Measurements from ENCODE around the gene SPEG. TPM values are rescaled to one million over a fixed set of nuclear protein-coding genes. Genes with fewer than 3 reads are reported as not detected.

The SPEG gene
- total RNA-seq, 2 experiments from 2014 or later = 2.0 to 2.6 TPM

- H3K27ac Mint-ChIP-seq = no peak overlapping the region
- H3K36me3 Mint-ChIP-seq (ENCODE audit: low read depth) = no peaks in the 10 kb centered on the region
- POLR2A ChIA-PET = no interaction called here
- CTCF ChIA-PET = interaction anchor here (1.1 to 1.9 kb wide), 3 partner anchors 10 to 25 kb away, joined by 4 to 5 read pairs (median 5); no protein-coding TSS in a partner anchor
- no peaks in the 10 kb centered on the region for H3K9me3 Mint-ChIP-seq
- peaks cover 1% of the 10 kb centered on the region for H3K4me1 Mint-ChIP-seq
- no peak for DNase-seq
- peaks cover 75% of the 10 kb centered on the region for H3K27me3 Mint-ChIP-seq
- no peak overlapping the region for H3K4me3 Mint-ChIP-seq
Measured at GRCh38 chr2:219515874-219516629, 81.4 kb downstream of the SPEG start.

GRCh38 chr2:219516888-219517287 is 82.2 kb downstream of the SPEG start:
- Mint-ChIP-seq H3K4me3 (no peak overlapping the region), H3K9me3 (no peaks in the 10 kb centered on the region), H3K27ac (no peak overlapping the region), H3K27me3 (peaks cover 77% of the 10 kb centered on the region), H3K4me1 (peaks cover 4% of the 10 kb centered on the region), H3K36me3 (ENCODE audit: low read depth) (no peaks in the 10 kb centered on the region)
- no peak for DNase-seq
- CTCF ChIA-PET = interaction anchor here (0.8 to 1.9 kb wide), 3 partner anchors 9 to 104 kb away, joined by 3 to 5 read pairs (median 3); a partner anchor contains a TSS
- POLR2A ChIA-PET = no interaction called here

- H3K27ac Mint-ChIP-seq = no peak overlapping the region
- no peaks in the 10 kb centered on the region for H3K36me3 Mint-ChIP-seq (ENCODE audit: low read depth)
- ChIA-PET POLR2A (no interaction called here), CTCF (interaction anchor here (0.7 to 2.0 kb wide), 7 partner anchors 10 to 186 kb away, joined by 3 to 7 read pairs (median 3); partner anchors contain the start of genes RESP18 and SPEG)
- no peak for DNase-seq
- no peaks in the 10 kb centered on the region for H3K9me3 Mint-ChIP-seq
- peaks cover 71% of the 10 kb centered on the region for H3K27me3 Mint-ChIP-seq
- peaks cover 4% of the 10 kb centered on the region for H3K4me1 Mint-ChIP-seq
- H3K4me3 Mint-ChIP-seq = no peak overlapping the region
Measured at GRCh38 chr2:219517954-219518778, 83.5 kb downstream of the SPEG start.

- POLR2A ChIA-PET = interaction anchor here (0.6 kb wide), 1 partner anchor 85 kb away, joined by 3 read pairs; the partner anchor contains the start of gene SPEG
- Mint-ChIP-seq H3K27ac (no peak overlapping the region), H3K27me3 (peaks cover 71% of the 10 kb centered on the region), H3K4me1 (peaks cover 3% of the 10 kb centered on the region), H3K36me3 (ENCODE audit: low read depth) (no peaks in the 10 kb centered on the region), H3K9me3 (no peaks in the 10 kb centered on the region), H3K4me3 (no peak overlapping the region)
- DNase-seq = no peak
- CTCF ChIA-PET = interaction anchor here (1.3 to 2.0 kb wide), 3 partner anchors 10 to 23 kb away, joined by 3 to 8 read pairs (median 5); no protein-coding TSS in a partner anchor
Measured at GRCh38 chr2:219519526-219519916, 84.9 kb downstream of the SPEG start.

GRCh38 chr2:219520079-219520478 is 85.4 kb downstream of the SPEG start:
- ChIA-PET CTCF (interaction anchor here (1.0 to 2.3 kb wide), 4 partner anchors 10 to 25 kb away, joined by 3 to 8 read pairs (median 6); a partner anchor contains a TSS), POLR2A (no interaction called here)
- no peak overlapping the region for H3K27ac Mint-ChIP-seq
- H3K4me1 Mint-ChIP-seq = peaks cover 3% of the 10 kb centered on the region
- H3K27me3 Mint-ChIP-seq = peaks cover 74% of the 10 kb centered on the region
- H3K9me3 Mint-ChIP-seq = no peaks in the 10 kb centered on the region
- H3K4me3 Mint-ChIP-seq = no peak overlapping the region
- no peak for DNase-seq
- no peaks in the 10 kb centered on the region for H3K36me3 Mint-ChIP-seq (ENCODE audit: low read depth)

GRCh38 chr2:219521066-219521880 is 86.6 kb downstream of the SPEG start:
- H3K4me1 Mint-ChIP-seq = peaks cover 3% of the 10 kb centered on the region
- no peaks in the 10 kb centered on the region for H3K9me3 Mint-ChIP-seq
- H3K4me3 Mint-ChIP-seq = no peak overlapping the region
- ChIA-PET POLR2A (no interaction called here), CTCF (interaction anchor here (1.0 to 2.3 kb wide), 4 partner anchors 9 to 26 kb away, joined by 3 to 8 read pairs (median 6); a partner anchor contains a TSS)
- no peak for DNase-seq
- H3K36me3 Mint-ChIP-seq (ENCODE audit: low read depth) = no peaks in the 10 kb centered on the region
- peaks cover 76% of the 10 kb centered on the region for H3K27me3 Mint-ChIP-seq
- H3K27ac Mint-ChIP-seq = no peak overlapping the region

- ChIA-PET CTCF (interaction anchor here (2.3 kb wide), 1 partner anchor 27 kb away, joined by 7 read pairs; a partner anchor contains a TSS), POLR2A (no interaction called here)
- Mint-ChIP-seq H3K27me3 (peaks cover 74% of the 10 kb centered on the region), H3K36me3 (ENCODE audit: low read depth) (no peaks in the 10 kb centered on the region), H3K9me3 (no peaks in the 10 kb centered on the region), H3K4me3 (no peak overlapping the region), H3K4me1 (peaks cover 3% of the 10 kb centered on the region), H3K27ac (no peak overlapping the region)
- DNase-seq = no peak
Measured at GRCh38 chr2:219522111-219523030, 87.7 kb downstream of the SPEG start.

GRCh38 chr2:219523031-219523671 is 88.5 kb downstream of the SPEG start:
- Mint-ChIP-seq H3K4me1 (peaks cover 3% of the 10 kb centered on the region), H3K27ac (no peak overlapping the region), H3K36me3 (ENCODE audit: low read depth) (no peaks in the 10 kb centered on the region), H3K9me3 (no peaks in the 10 kb centered on the region), H3K27me3 (peaks cover 74% of the 10 kb centered on the region), H3K4me3 (no peak overlapping the region)
- no peak for DNase-seq
- ChIA-PET CTCF (interaction anchor here (0.7 to 9.6 kb wide), 3 partner anchors 13 to 64 kb away, joined by 3 to 79 read pairs (median 3); partner anchors contain the start of genes CHPF and TMEM198), POLR2A (no interaction called here)

GRCh38 chr2:219524817-219525216 is 90.2 kb downstream of the SPEG start:
- no peaks in the 10 kb centered on the region for H3K36me3 Mint-ChIP-seq (ENCODE audit: low read depth)
- ChIA-PET POLR2A (no interaction called here), CTCF (interaction anchor here (1.1 to 9.6 kb wide), 3 partner anchors 16 to 122 kb away, joined by 3 to 79 read pairs (median 3); partner anchors contain the start of genes CHPF and TMEM198)
- H3K9me3 Mint-ChIP-seq = no peaks in the 10 kb centered on the region
- H3K4me3 Mint-ChIP-seq = no peak overlapping the region
- DNase-seq = no peak
- no peak overlapping the region for H3K27ac Mint-ChIP-seq
- H3K27me3 Mint-ChIP-seq = peaks cover 83% of the 10 kb centered on the region
- peaks cover 3% of the 10 kb centered on the region for H3K4me1 Mint-ChIP-seq

GRCh38 chr2:219525533-219526232 is 91.0 kb downstream of the SPEG start:
- H3K27me3 Mint-ChIP-seq = peaks cover 81% of the 10 kb centered on the region
- no peak for DNase-seq
- no peak overlapping the region for H3K27ac Mint-ChIP-seq
- POLR2A ChIA-PET = interaction anchor here (1.0 kb wide), 1 partner anchor 16 kb away, joined by 3 read pairs; no protein-coding TSS in a partner anchor
- H3K36me3 Mint-ChIP-seq (ENCODE audit: low read depth) = no peaks in the 10 kb centered on the region
- H3K4me1 Mint-ChIP-seq = peaks cover 3% of the 10 kb centered on the region
- CTCF ChIA-PET = interaction anchor here (1.3 to 9.6 kb wide), 3 partner anchors 9 to 123 kb away, joined by 4 to 79 read pairs (median 5); partner anchors contain the start of genes CHPF and TMEM198
- H3K4me3 Mint-ChIP-seq = no peak overlapping the region
- H3K9me3 Mint-ChIP-seq = no peaks in the 10 kb centered on the region
